GM21529 (cell line): ENCODE results near the gene GEMIN7.

Experiments
- ATAC-seq: cut with Tn5 transposase; IDR thresholded peaks from one replicate; pipeline ENCODE4 v1.9.1; 2021; ENCODE audit not compliant: unreplicated experiment

Gene GEMIN7

DNA sequence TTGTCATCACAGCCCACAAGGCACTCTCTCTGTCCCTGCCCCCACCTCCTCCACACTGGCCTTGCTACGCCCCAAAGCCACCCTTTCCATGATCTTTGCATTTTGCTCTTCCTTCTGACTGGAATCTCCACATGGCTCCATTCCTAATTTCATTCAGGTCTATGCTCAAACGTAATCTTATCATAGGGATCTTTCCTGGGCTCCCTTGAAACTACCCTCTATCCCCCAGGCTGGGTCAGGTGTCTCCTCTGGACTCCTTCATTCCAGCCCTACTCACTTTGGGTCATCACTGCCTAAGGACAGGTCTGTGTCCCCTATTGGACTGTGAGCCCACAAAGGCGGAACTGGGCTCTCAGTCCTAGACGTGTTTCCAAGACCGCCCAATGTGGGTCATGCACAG is 3.1 kb downstream of the GEMIN7 start:
- no peak for ATAC-seq

DNA sequence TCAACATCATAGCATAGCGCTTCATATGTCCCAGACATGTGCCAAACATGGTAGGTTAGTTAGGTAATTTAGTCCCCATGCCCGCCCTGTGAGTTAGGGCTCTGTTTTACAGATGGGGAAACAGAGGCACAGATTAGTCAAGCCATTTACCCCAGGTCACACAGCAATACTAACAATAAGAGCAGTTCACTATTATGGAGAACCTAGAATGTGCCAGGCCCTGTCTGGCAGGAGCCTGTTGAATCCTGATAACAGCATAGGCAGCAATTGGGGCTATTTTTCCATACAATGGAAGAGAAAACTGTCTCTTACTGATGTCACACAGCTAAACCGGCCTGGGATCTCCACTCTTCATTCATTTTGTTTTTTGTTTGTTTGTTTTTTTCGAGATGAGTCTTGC is 7.4 kb downstream of the GEMIN7 start:
- no peak for ATAC-seq

DNA sequence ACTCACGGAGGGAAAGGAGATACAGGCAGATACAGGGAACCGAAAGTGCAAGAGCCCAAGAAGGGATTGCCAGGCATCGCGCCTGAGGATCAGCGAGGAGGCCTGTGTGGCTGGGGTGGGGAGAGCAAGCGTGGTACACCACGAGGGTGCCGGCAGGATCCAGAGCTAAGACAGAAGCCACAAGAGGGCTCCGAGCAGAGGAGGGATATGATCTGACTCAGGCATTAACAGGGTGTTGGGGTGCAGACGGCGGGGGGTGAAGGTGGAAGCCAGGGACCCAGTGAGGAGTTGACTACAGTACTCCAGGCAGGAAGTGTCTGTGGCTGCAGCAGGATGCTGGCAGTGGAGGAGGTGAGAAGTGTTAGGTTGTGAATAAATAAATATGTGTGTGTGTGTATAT is 8.5 kb downstream of the GEMIN7 start:
- ATAC-seq = no peak

GRCh38 chr19:45090034-45090433 is 11.0 kb downstream of the GEMIN7 start:
- ATAC-seq = no peak

- no peak for ATAC-seq
Measured at GRCh38 chr19:45090606-45091005, 11.5 kb downstream of the GEMIN7 start.

DNA sequence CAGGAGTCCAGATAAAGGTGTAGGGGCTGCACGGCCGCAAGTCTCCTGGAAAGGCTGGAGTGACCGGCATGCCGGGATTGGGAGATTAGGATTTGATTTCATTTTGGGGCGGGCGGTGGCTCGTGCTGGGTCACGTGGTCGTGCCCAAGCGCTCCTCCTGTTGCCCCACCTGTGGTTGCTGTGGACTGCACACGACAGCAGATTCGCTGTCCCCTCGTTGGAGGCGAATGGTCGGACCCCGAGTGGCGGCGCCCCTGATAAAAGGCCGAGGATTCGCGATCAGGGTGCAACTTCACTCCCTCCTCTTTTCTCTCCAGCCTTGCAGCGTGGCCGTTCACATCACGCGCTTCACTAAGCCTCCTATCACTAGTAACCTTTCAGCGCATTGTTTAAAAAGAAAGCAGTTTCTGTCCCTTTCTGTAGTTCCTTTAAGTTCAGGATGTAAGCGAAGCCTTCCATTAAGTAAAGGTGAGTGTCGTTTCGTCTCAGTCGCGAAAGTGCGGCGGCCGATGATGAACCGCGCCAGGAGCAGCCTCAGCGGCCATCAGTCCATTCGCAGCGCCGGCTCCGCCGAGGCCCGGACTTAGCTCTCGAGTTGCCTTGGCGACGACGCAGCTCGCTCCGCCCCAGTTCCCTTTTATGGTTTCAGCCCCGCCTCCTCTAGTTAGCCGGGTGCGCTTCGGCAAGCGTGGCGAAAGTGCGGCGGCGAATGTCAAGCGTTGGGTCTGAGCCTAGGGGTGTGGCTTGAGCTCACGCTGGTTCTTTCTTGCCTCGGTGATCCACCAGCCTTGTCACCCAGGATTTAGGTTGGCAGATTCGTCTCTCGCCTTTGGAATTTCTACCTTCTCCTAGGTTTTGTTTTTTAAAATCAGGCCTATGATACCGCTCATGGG is 12.2 kb downstream of the GEMIN7 start:
- peak; percentile 54 for ATAC-seq

- ATAC-seq = peak; percentile 60
Measured at GRCh38 chr19:45092747-45093678, 14.0 kb downstream of the GEMIN7 start, which contains the start of gene PPP1R37. TSS of gene PPP1R37 (plus strand) at chr19:45093179. CDS start at chr19:45093326, 147 bp downstream.

GRCh38 chr19:45094137-45094536 is 15.1 kb downstream of the GEMIN7 start:
- no peak for ATAC-seq

DNA sequence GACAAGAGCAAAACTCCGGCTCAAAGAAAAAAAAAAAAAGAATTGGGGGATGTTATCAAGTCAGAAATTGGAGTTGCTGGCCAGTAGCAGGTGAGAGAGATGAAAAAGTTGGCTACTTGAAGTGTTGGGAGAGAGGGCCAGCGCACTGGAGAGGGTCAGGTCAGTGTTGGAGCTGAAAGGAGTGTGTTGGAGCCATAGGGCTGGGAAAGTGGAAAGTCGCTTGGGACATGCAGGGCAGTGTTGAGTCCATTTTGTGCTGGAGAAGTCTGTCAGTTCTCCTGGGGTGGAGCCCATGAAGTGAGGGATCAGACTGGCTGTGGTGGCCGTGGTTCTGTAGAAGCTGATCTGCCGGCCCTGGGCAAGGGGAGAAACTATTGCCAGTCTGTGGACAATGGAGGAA is 15.6 kb downstream of the GEMIN7 start:
- ATAC-seq = no peak

GRCh38 chr19:45095496-45096413 is 16.7 kb downstream of the GEMIN7 start:
- no peak for ATAC-seq

GRCh38 chr19:45096700-45097099 is 17.6 kb downstream of the GEMIN7 start:
- ATAC-seq = no peak

DNA sequence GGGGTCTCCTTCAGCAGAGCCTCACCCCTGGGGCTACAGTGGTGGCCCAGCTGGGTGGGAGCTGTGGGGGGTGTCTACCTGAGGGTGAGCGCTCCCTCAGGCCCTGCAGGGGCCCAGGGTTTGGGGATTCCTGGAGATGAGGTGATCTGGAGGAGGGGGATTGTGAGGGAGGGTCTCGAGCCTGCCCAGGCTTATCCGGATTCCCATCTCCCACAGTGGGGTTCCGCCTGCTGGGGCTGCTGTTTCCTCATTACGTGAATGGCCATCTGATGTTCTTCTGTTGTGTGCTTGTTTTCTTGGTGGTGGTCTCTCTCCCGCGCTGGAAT is 18.4 kb downstream of the GEMIN7 start:
- no peak for ATAC-seq

DNA sequence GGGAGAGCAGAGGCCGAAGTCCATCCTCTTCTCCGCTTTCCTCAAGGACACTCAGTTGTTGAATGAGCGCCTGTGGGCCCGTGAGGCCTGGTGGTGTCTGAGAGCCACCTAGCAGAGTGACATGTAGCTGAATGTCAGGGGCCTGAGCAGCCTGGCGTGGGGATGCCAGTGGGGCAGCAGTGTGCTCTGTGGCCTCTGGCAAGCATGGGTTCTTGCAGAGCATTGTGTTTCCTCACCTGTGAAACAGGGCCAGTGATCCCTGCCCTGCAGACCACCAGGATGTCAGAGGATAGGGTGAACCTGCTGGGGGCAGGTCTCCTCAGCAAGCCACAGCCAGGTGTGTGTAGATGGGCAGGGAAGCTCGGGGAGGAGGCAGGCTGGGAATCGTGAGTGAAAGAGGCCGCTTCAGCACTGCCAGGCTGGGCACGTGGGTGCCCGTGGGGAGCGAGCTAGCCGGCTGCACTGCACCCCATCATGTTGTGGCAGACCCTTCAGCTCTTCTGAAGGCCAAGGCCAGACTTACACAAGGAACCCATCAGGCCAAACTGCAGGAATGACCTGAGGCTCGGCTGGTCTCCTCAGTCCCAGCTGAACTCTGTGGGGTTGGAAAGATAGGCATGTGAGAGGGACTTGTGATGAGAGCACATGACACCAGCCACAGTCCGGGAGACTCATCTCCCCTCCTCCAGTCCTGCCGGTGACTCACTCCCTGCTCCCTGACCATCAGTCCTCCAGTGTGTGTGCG is 18.9 kb downstream of the GEMIN7 start:
- ATAC-seq = no peak

GRCh38 chr19:45098521-45099466 is 19.7 kb downstream of the GEMIN7 start:
- no peak for ATAC-seq

- no peak for ATAC-seq
Measured at GRCh38 chr19:45099467-45100191, 20.6 kb downstream of the GEMIN7 start.

- no peak for ATAC-seq
Measured at GRCh38 chr19:45100201-45100600, 21.1 kb downstream of the GEMIN7 start.

GRCh38 chr19:45100846-45101252 is 21.8 kb downstream of the GEMIN7 start:
- no peak for ATAC-seq

DNA sequence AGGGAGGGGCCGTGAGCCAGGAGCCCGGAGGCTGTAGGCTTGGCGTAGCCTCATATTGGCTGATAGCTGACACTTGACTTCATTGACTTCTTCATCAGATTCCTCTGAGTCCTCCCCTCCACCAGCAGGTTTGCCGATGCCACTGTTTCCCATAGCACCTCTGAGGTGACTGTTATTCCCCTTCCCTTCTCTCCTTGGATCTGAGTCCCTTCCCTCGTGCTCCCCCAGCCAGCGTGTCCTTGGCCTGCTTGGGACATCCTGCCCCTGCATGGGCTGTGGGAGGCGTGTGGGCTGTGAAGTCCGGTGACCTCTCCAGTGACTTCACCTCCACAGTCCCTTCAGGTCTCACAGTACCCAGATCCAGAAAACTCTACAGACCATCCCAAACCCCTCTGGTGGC is 22.7 kb downstream of the GEMIN7 start:
- no peak for ATAC-seq
